ENCODE results near the gene GPR141. TPM values are rescaled to one million over a fixed set of nuclear protein-coding genes. Genes with fewer than 3 reads are reported as not detected.

The GPR141 gene
- total and polyA plus RNA-seq, 2 donors (not counting 3 experiments of a cell fraction or from before 2014, with no cell fraction given), result not detected

- Histone ChIP-seq H3K9ac (replicated peaks; ENCODE audit: extremely low read depth, insufficient read depth, low read length) (no peak overlapping the region), H3K79me2 (ENCODE audit: control insufficient read depth, insufficient read depth, low read length) (no peaks in the 10 kb centered on the region), H3K27me3 (ENCODE audit: control insufficient read depth in 2 of 2, insufficient read depth in 2 of 2, low read length in 2 of 2) (no peaks in the 10 kb centered on the region), H3K27ac (ENCODE audit: insufficient read depth, low read depth, low read length) (no peak overlapping the region), H3K36me3 (ENCODE audit: control insufficient read depth in 2 of 2, extremely low read depth in 1 of 2, insufficient read depth in 2 of 2, low read length in 2 of 2) (no peaks in the 10 kb centered on the region), H3K4me1 (ENCODE audit: control insufficient read depth, extremely low read depth, insufficient read depth, low read length) (no peaks in the 10 kb centered on the region), H3K4me3 (replicated peaks in 1 of 3; ENCODE audit: insufficient read depth in 1 of 3, low read depth in 1 of 3, low read length in 3 of 3) (no peak overlapping the region), H2AFZ (ENCODE audit: low read depth, low read length) (no peak overlapping the region), H4K20me1 (replicated peaks; ENCODE audit: control insufficient read depth, extremely low read depth, insufficient read depth, low read length) (no peaks in the 10 kb centered on the region), H3K9me1 (replicated peaks; ENCODE audit: control insufficient read depth, extremely low read depth, insufficient read depth, low read length) (no peaks in the 10 kb centered on the region), H3K4me2 (ENCODE audit: insufficient read depth, low read length) (no peak overlapping the region), H3K9me3 (replicated peaks; ENCODE audit: control insufficient read depth, insufficient read depth, low read length) (no peaks in the 10 kb centered on the region)
- POLR2A ChIA-PET, result no interaction called here
- dilution Hi-C loops (cut with MboI; ENCODE audit: extremely low pct_ligation_motif_present, low sequenced_read_pairs) (no loop called here), intact Hi-C loops (cut with micrococcal nuclease) (no loop called here)
- no TSS peak for BruUV-seq (replicated peaks)
- TF ChIP-seq JUN (IDR thresholded peaks at IDR 0.05; ENCODE audit: borderline replicate concordance, insufficient read depth, insufficient read length, low read depth), result no peak
- no peak for TF ChIP-seq MYC (IDR thresholded peaks at IDR 0.05; ENCODE audit: low read depth, low read length)
- no peak for TF ChIP-seq GATA2 (IDR thresholded peaks at IDR 0.05; ENCODE audit: insufficient read depth, insufficient read length, low read depth, low read length)
- no peak for TF ChIP-seq POLR2A (IDR thresholded peaks at IDR 0.05; ENCODE audit: low read depth, low read length)
- no peak for TF ChIP-seq FOS (IDR thresholded peaks at IDR 0.05; ENCODE audit: borderline replicate concordance, insufficient read depth, low read length)
- no peak for TF ChIP-seq CTCF (IDR thresholded peaks at IDR 0.05; ENCODE audit: extremely low read depth in 1 of 2, insufficient read depth in 1 of 2, low read depth in 1 of 2, low read length in 2 of 2)
- TF ChIP-seq POLR2AphosphoS5 (IDR thresholded peaks at IDR 0.05; ENCODE audit: insufficient read depth, low read depth, low read length), result no peak
- TF ChIP-seq EZH2 (IDR thresholded peaks at IDR 0.05; ENCODE audit: borderline replicate concordance, low read depth, low read length, severe bottlenecking), result no peak
- TF ChIP-seq MAX (IDR thresholded peaks at IDR 0.05; ENCODE audit: insufficient read depth, insufficient read length), result no peak
- CTCF ChIA-PET, result no interaction called here
- DNase-seq (ENCODE audit: low read depth, low spot score), result no peak
- FAIRE-seq, result no peak
Measured at GRCh38 chr7:37765421-37765829, 81.9 kb downstream of the GPR141 start.
